NCI-H2029 treated with DMSO at 0.1 percent for 48 hours (cell line): ENCODE measurements around the gene IPMK.
"Not testable (repeated sequence)": the region's sequence is repeated elsewhere in the genome, so short reads cannot be mapped to it uniquely, and the experiment has no call there.

ENCODE experiments used
- DNase-seq: peaks from one replicate; lab custom pipeline; 2025; lab: John Stamatoyannopoulos, UW

IPMK gene

DNA sequence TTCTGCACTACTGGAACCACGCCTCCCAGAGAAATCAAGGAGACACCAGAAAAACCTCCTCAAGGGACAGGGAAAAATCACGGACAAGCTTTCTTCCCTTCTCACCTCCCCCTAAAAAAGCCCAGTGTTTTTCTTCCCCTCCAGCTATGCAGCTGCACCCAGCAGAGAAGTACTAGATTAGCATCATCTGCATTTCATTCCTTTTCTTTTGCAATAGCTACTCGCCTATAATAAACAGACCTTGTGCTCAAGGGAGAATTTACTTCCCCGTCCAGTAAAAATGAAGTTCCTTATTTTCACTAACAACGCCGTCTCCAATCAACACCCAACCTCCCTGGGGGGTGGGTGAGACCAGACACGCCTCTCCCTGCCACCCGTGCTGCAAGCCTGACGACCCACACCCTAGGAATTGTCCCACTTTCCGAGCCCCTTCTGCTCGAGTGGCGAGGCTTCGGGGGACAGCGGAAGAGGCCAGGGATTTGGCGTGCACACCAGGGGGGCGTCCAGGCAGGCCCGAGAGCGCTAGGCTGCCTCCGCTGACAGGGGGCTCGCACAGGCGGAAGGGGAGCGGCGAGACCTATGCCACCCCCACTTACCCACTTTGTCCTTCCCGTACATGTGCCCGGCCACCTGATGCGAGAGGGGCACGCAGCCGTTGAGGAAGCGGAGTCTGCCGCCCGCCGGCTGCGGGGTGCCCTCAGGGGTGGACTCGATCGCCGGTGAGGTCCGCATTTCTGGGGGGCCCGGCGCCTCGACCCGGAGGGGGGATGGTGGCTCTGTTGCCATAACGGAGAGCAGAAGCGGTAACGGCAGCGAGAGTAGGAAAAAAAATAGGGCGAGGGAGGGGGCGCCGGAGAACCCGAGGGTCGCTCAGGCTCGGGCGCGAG, 625 bp downstream of the IPMK start:
- no peak for DNase-seq

DNA sequence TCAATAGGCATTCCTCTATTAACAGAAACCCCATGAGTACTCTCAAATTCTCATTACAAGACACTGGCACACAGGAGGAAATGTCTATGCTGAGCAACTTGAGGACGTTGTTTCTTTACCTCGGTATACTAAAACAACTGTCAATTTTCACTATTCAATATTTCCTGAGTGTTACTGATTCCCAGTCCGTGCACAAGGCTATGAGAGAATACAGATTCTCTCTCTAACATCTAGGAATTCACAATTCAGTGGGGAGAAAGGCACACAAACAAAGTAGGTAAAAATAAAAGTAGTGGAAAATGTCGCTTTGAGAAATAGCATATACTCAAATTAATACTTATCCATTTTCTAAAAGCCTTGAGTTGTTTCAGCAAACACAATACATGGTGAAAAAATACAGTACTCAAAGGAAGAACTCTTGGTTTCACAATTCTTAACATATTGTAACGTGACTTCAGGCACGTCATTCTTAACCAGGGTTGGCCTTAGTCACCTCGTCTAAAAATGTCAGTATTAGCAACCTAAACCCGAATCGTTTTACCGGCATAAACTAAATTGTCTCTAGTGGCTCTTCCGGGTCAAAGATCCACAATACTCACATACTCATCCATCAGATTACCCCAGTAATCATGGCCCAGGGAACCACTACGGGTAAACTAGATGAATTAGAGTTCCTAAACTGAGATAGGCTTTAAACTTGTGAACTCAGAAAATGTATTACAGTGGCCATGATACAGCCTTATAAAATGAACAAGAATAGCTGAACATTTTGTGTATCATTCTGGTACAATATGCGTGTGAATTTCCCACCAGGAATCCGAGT, 1.5 kb downstream of the IPMK start:
- DNase-seq: no peak

DNA sequence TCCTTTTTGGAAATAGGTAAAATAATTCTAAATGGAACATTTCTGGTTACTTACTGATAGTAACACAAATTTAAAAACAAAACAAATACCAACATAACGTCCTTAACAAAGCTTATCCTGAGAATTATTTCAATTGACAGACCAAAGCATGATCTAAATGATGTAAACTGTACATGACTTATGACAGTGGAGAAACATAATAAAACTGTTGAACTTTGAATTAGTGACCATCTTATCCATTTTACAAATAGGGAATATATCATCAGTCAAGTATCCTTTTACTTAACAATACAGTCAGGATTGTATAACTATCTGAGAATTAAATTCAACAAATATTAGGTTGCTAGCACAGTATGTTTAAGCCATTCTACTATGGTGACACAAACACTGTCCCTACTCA, 2.4 kb downstream of the IPMK start:
- no peak for DNase-seq

DNA sequence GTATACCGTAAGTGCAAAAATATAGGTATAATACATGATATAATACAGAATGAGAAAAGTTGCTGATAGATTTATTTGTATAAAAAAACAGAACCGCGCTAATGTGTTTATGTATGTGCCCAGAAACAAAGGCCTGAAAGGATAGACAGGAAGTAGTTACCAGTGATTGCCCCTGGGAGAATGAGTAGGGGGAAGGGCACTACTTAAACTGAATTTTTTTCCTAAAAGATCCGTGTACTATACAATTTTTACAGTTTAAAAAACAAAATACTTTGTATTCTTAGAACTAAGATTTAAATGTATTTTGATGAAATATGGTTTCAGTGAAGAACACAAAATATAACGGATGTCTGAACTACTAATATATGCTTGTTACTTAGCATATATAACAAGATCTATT, 2.9 kb downstream of the IPMK start:
- DNase-seq: peak; percentile 18

DNA sequence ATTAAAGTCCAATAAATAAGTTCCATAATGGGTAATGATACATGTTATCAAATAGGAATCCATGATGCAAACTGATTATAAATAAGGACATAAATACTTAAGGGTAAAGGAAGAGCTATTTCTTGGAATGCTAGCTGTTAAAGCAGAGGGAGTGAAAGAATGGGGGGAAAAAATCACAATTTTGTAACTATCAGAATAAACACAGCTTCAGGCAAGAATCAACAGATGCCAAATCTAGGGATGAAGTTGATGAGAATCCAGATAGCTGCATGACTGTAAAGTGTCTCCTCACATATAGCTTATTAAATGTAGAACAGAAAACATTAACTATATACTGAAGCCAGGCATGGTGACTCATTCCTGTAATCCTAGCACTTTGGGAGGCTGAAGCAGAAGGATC, 4.9 kb downstream of the IPMK start:
- DNase-seq: no peak

DNA sequence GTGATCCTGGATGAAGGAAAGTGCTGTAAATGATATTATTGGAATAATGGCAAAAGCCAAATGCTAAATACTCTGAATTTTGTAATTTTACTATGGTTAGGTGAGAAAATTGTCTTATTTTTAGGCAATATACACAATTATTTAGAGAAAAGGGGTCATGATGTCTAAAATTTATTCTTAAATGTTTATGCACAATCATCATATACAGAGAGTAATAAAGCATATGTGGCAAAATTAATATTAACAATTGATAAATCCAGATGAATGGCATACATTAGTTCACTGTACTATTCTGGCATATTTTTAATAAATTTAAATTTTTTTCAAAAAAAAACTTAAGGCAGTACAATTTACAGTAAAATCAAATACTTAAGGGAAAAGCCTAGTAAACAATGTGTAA, 7.4 kb downstream of the IPMK start:
- no peak for DNase-seq

DNA sequence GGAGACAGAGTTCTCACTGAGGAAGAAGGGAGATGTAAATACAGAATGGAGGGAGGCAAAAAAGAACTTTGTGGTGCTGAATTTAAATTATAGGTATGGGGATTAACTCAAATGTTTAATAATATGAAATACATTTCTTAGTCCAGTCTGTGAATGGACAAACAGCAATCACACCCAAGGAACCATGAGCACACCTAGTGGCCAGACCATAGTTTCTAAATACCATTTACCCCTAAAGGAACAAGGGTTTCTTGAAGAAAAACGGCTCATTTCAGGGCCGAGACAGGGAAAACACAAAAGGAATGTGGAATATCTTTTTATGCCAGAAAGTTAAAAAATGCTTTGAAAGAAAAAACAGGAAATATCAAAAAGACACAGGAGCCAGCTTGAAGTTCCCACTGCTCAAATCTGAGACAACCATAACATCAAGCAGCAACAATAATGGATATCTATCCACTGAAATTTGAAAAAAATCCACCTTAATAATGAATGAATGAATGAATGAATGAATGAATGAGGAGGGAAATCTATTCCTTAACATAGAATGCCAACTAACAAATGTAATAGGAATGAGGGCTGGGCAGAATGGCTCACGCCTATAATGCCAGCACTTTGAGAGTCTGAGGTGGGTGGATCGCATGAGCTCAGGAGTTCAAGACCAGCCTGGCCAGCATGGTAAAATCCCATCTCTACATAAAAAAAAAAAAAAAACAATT, 8.6 kb downstream of the IPMK start:
- DNase-seq: no peak

DNA sequence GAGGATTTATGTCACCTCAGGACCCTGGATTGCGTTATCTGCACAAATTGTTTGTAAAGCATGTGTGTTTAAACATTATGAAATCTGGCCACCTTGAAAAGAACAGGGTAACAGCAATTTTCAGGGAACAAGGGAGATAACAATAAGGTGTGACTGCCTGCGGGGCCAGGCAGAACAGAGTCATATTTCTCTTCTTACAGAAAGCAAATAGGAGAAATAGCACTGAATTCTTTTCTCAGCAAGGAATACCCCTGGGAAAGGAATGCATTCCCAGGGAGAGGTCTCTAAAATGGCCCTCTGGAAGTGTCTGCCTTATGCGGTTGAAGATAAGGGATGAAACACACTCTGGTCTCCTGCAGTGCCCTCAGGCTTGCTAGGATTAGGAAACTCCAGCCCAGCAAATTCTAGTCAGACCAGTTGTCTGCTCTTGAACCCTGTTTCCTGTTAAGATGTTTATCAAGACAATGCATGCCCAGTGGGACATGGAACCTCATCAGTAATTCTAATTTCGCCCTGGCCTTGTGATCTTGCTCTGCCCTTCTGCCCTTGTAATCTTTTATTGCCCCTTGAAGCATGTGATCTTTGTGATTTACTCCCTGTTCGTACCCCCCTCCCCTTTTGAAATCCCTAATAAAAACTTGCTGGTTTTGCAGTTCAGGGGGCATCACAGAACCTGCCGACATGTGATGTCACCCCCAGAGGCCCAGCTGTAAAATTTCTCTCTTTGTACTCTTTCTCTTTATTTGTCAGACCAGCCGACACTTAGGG, 11.5 kb downstream of the IPMK start:
- not testable (repeated sequence) for DNase-seq

DNA sequence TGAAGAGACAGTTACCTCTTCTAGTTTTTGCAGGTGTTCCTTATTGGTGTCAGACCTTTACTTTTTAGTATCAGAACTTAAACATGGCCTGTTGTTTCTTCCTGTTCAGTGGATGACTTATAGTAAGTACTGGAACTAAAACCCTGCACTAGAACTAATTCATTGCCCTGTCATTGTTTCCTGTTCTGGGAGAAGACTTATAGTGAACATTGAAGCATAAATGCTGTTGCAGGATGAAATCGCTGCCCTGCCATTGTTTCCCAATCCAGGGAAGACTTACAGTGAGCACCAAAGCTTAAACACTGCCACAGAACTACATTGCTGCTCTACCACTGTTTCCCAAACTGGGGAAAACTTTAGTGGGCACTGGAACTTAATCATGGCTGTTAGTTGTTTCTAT, 13.1 kb downstream of the IPMK start:
- no peak for DNase-seq

DNA sequence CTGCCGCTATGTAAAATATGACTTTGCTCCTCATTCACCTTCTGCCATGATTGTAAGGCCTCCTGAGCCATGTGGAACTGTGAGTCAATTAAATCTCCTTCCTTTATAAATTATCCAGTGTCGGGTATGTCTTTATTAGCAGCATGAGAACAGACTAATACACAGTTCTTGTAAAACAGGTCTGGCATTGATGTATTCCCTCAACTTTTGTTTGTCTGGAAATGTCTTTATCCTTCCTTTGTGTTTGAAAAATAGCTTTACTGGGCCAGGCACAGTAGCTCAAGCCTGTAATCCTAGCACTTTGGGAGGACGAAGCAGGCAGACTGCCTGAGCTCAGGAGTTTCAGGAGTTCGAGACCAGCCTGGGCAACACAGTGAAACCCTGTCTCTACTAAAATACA, 14.5 kb downstream of the IPMK start:
- DNase-seq: no peak

DNA sequence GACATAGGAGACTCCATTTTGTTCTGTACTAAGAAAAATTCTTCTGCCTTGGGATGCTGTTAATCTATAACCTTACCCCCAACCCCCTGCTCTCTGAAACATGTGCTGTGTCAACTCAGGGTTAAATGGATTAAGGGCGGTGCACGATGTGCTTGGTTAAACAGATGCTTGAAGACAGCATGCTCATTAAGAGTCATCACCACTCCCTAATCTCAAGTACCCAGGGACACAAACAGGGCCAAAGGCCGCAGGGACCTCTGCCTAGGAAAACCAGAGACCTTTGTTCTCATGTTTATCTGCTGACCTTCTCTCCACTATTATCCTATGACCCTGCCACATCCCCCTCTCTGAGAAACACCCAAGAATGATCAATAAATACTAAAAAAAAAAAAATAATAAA, 23.0 kb downstream of the IPMK start:
- DNase-seq: not testable (repeated sequence)

DNA sequence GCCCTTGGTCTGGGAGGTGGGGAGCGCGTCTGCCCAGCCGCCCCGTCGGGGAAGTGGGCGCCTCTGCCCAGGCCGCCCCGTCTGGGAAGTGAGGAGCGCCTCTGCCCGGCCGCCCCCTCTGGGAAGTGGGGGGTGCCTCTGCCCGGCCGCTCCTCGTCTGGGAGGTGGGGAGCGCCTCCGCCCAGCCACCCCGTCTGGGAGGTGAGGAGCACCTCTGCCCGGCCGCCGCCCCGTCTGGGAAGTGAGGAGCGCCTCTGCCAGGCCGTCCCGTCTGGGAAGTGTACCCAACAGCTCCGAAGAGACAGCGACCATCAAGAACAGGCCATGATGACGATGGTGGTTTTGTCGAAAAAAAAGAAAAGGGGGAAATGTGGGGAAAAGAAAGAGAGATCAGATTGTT, 23.5 kb downstream of the IPMK start:
- DNase-seq: not testable (repeated sequence)

DNA sequence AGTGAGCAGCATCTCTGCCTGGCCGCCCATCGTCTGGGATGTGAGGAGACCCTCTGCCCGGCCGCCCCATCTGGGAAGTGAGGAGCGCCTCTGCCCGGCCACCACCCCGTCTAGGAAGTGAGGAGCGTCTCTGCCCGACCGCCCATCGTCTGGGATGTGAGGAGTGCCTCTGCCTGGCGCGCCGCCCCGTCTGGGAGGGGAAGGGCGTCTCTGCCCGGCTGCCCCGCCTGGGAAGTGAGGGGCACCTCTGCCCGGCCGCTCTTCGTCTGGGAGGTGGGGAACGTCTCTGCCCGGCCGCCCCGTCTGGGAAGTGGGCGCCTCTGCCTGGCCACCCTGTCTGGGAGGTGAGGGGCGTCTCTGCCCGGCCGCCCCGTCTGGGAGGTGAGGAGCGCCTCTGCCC, 23.9 kb downstream of the IPMK start:
- DNase-seq: not testable (repeated sequence)

DNA sequence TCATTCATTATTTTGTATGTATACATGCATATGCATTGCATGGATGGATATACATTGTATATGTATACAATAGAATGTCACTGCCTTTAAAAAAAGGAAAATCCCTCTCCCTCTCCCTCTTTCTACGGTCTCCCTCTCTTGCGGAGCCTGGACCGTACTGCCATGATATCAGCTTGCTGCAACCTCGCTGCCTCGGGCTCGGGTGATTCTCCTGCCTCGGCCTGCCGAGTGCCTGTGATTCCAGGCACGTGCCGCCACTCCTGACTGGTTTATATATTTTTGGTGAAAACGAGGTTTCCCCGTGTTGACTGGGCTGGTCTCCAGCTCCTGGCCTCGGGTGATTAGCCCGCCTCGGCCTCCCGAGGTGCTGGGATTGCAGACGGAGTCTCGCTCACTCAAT, 24.4 kb downstream of the IPMK start:
- no peak for DNase-seq

DNA sequence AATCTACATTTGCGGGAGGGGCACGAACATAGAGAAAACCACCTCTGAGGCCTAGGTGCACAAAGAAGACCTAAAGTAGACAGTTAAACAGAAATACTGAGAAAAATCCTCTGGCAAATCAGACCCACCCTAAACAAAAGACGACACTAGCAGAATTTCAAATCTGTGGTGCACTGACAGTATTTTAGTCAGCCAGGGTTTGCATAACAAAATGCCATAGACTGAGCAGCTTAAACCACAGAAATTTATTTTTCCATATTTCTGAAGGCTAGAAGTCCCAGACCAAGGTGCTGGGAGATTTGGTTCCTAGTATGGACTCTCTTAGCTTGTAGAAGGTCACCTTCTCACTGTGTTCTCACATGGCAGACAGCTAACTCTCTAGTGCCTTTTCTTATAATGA, 26.3 kb downstream of the IPMK start:
- DNase-seq: no peak

DNA sequence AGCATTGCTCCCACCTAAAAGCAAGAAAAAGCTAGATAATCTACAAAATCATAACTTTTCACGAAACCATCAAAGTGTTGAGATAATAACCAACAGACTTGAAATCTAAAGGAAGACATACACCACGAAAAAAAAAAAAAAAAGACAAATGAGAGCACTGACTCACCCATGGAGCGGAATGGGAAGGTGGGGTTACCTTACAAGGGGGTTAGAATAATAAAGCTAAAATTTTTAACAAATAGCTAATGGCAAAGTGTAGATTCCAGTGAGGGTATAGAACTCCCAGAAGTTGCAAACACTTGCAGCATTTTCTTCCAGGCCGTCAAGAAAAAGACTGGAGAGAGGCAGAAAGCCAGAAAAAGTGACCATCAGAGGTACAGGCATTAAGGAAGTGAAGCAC, 27.2 kb downstream of the IPMK start:
- DNase-seq: no peak

DNA sequence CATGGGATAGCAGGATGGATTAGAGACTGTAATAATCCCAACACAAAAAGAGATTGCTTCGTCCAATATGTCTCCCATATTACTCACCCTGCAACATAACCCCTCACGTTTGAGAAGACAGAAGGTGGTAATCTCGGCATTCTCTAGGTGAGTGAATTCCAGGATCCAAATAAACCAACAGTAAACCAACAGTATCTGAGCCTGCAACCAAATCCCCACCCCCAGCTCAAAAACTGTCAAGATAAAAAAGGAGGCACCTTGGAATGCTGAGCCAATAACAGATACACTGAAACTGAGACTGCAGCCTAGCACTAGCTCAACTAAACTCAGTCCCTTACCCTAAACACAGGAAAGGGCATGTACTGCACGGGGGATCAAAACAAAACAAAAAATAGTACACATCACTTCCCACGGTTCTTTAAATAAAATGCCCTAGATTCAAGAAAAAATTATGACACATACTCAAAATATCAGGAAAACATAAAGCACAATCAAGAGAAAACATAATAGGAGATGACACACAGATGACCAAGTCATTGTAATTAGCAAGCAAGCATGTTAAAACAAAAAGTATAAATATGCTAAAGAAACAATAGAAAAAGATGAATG, 28.0 kb downstream of the IPMK start:
- DNase-seq: no peak

DNA sequence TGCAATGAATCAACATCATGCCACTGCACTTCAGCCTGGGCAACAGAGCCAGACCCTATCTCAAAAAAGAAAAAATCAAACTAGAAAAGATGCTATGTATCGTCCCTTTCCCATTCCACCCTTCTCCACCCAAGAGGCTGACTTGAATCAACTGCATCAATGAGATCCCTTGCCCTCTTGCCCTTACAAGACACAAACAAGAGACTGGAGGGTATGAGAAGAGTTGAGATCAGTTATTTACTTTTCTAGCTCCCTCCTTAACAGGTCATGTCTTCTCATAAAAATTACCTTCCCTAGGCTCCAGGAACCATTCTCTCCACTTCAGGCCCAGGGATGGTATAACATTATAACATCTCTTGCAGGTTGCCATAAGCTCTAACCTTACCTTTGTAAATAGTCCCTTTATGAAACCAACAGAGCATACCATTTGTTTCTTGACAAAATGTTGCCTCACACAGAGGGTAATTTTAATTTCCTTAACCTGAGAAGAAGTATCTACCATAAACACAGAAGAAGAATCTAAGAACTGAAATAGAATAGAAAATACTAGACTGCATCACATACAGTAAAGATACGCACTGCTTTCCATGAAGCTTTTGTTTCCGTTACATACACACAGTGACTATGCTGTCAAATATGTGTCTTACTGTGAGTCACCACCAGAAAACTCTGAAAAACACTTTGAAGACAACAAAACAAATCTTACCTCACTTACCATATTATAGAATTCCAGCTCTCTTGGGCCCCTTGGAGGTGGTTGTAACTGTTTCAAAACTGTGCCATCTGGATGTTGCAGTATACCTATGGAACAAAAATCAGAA, 30.5 kb downstream of the IPMK start:
- DNase-seq: no peak

DNA sequence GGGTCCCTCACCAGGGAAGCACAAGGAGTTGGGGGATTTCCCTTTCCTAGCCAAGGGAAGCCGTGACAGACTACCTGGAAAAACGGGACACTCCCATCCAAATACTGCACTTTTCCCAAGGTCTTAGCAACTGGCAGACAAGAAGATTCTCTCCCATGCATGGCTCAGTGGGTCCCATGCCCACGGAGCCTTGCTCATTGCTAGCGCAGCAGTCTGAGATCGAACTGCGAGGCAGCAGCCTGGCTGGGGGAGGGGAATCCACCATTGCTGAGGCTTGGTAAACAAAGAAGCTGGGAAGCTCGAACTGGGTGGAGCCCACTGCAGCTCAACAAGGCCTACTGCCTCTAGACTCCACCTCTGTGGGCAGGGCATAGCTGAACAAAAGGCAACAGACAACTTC, 37.8 kb downstream of the IPMK start:
- DNase-seq: not testable (repeated sequence)

DNA sequence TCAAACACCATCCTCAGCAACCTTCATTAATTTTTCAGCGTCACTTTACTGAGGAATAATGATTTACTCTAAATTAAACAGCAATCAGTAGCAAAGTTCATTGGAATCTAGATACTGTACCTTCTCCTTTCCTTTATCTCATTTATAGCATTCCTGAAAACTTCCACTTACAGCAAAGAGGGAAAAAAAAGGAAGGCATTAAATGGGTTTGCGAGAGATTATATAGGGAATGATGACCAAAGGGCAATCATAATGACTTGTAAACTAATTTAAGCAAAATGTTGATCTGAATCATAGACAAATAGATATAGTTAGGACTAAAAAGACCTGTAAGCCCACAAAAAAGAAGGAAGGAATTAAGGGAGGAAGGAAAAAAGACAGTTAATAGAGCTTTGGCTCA, 42.0 kb downstream of the IPMK start:
- no peak for DNase-seq
